DMS114 treated with DMSO at 0.1 percent for 48 hours (cell line): ENCODE data around the gene WDR6.

Experiments
- DNase-seq: peaks from one replicate; lab custom pipeline; 2025; ENCODE audit not compliant: unreplicated experiment; lab: John Stamatoyannopoulos, UW

WDR6 gene

DNA sequence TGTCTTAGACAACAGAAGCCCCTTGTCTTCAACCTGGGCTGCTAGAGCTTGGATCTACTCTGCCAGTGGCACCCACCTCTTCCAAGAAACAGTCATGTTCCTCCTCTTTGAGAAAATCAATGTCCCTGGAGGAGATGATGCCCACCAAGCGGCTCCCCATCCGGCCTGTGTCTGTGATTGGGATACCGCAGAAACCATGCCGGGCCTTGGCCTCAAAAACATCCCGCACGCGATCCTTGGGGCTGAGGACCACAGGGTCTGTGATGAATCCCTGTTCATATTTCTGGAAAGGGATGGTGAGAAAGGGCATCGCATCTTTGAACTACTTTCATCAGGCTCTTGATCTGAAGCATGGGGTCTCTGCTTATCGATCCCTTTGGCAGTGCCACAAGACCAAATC is 20.4 kb downstream of the WDR6 start:
- DNase-seq = no peak

GRCh38 chr3:49028298-49028672 is 21.1 kb downstream of the WDR6 start:
- no peak for DNase-seq

DNA sequence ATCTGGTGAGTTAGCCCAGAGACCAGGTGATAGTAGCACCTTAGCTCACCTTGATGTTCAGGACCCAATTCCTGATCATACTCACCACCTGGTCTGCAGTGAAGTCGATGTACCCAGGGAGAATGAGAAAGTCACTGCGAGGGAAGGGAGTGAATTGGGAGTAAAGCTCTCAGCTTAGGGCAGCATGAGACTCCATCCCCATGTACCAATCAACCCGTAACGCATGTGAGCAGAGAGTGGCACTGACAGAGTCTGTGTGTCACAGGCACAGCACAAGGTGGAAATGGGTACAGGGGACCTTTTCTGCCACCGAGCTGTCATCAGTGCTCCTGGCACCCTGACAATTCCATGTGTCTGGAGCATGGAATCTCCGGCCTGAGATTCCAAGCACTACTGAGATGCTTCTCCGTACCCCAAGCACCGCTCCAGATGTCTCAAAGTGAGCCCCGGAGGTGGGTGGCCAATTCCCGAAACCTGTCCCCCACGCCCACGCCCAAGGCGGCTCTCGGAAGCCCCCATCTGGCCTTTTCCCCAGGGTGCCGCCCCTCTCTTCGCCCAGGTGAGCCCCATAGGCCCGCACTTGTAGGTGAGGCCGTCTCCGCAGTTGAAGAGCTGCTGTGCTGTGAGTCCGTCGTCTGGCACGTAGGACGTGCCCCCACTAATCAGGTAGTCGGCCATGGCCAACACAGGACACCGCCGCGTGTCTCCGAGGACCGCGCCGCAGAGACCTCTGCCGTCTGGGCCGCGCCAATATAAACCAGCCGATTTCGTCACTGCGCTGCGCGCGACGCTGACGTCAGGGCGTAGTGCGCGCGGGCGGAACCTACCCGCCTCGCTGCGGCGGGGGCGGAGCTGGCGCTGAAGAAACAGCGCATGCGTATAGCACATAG is 21.7 kb downstream of the WDR6 start, which contains the start of gene IMPDH2:
Gene IMPDH2, minus strand, starts transcription at position 726 of the 890 bp plus-strand sequence. Its CDS starts 48 bp downstream, at position 678.
- DNase-seq = peak; percentile 78

- no peak for DNase-seq
Observed at GRCh38 chr3:49029563-49029884, 22.3 kb downstream of the WDR6 start.

GRCh38 chr3:49030321-49030720 is 23.1 kb downstream of the WDR6 start:
- no peak for DNase-seq

DNA sequence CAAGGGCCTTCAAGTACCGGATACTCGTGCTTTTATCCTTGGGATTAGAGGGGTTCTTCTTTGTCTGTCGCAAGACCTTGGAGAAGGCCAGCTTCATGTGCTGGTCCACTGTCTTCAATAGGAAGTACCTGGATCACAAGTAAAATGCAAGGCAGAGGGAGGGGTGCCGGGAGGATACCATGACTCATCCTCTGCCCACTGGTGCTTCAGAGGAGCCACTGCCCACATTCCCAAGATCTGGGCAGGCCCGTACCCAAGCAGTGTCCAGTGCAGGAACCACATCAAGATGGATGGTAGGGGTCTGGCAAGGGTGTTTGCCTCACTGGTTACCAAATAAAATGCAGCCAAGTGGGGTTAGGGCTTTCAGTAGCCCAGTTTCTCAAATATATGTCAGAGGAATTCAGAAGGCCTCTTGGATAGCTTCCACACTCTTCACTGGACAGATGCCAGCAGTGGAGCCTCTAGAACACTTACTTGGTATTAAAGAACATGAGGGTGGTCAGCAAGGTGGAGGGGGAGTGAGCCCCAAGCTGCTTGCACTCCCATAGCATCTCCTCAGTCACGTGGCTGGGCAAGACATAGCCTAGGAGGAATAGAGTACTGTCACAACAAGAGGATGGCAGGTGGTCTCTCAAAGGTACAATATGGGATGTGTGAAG is 25.6 kb downstream of the WDR6 start:
- DNase-seq = no peak

DNA sequence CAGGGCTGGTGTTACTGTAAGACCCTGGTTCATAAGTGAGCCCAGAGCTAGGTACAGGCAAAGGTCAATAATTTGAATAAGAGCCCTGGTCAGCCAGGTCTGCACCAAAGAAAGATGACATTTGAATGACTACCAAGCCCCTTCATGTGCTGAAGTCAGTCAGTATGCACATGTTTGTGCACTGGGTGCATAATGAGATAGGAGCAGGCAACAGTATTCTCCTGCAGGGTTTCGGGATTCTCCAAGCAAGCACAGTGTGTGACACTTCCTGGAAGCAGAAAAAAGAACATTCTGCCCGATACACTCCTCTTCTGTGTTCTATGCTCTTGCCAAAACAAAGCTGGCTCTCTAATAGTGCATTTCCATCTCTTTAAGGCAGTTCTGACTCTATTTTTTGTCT is 27.5 kb downstream of the WDR6 start:
- no peak for DNase-seq

DNA sequence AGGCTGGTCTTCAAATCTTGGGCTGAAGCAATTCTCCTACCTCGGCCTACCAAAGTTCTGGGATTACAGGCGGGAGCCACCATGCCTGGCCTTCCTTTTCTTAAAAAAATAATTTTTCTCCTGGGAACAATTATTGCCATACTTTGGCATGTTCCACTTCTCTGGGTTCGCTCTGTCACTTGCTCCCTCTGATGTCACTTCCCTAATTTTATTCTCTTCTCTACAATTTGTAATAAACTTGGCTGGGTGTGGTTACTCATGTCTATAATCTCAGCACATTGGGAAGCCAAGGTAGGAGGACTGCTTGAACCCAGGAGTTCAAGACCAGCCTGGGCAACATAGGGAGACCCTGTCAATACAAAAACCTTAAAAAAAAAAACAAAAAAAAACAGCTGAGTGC is 28.1 kb downstream of the WDR6 start:
- no peak for DNase-seq

GRCh38 chr3:49053543-49053942 is 46.4 kb downstream of the WDR6 start:
- DNase-seq = no peak

DNA sequence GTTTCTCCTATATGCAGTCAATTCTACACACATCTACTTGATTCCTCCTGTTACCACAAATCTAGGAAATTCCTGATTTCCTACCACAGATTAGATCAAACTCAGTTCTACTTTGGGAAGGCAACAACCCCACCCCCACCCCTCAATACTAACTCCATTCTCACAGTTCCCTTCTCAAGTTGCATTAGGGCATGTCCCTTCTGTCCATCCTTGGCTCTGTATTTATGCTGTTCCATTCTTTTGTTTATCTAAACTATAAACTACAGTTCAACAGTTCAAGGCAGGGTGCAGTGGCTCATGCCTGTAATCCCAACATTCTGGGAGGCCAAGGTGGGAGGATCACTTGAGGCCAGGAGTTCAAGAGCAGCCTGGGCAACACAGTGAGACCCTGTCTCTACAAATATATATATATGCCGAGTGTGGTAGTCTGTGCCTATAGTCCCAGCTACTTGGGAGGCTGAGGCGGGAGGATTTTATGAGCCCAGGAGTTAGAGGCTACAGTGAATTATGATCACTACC is 47.2 kb downstream of the WDR6 start:
- no peak for DNase-seq

GRCh38 chr3:49057268-49057667 is 50.1 kb downstream of the WDR6 start:
- no peak for DNase-seq

DNA sequence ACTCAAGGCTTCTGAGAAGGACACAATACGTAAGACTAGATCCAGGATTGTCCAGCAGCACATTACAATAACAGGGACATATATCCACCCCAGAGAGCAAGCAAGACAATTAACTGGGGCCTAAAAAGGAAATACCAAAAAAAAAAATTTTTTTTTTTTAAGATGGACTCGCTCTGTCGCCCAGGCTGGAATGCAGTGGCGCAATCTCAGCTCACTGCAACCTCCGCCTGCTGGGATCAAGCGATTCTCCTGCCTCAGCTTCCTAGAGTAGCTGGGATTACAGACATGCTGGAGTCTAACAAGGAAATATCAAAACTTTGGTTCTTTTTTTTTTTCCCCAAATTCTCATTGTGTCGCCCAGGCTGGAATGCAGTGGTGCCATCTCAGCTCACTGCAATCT is 50.8 kb downstream of the WDR6 start:
- no peak for DNase-seq
